Common myeloid progenitor, CD34-positive (primary cell): ENCODE results near the gene MYOZ3.

ENCODE experiments used
- CTCF ChIA-PET: fragments of 350-600 bp; sonication (Branson Sonifier 250); formaldehyde crosslinking; loops from one replicate; lab custom pipeline; 2021; ENCODE audit warnings: antibody characterized with exemption; lab: Charles Lee
- POLR2A ChIA-PET: fragments of 350-600 bp; sonication (Branson Sonifier 250); formaldehyde crosslinking; loops from one replicate; lab custom pipeline; 2021; ENCODE audit warnings: antibody characterized with exemption; lab: Charles Lee
- DNase-seq, 3 donors: peaks; one replicate each; pipeline versions ENCODE4 v3.0.0 to v3.0.0-alpha.2; 2013
- H3K27ac ChIP-seq, 2 experiments: 1 replicate in 1 of 2; 2 replicates in 1 of 2; pipeline ENCODE4 v1.7.0; 2013; ENCODE audit warnings: inconsistent platforms in 2 of 2, low read length in 2 of 2, mild to moderate bottlenecking in 2 of 2, low read depth in 1 of 2, moderate library complexity in 1 of 2; ENCODE audit not compliant: severe bottlenecking in 2 of 2, insufficient read depth in 1 of 2, poor library complexity in 1 of 2
- H3K27me3 ChIP-seq, 5 experiments: replicated peaks in 2 of 5; 1 replicate in 3 of 5; 2 replicates in 2 of 5; pipeline versions ENCODE4 v1.6.1 to v1.7.0; 2013; ENCODE audit warnings: low read length in 4 of 5, mild to moderate bottlenecking in 2 of 5, moderate library complexity in 2 of 5, inconsistent platforms in 1 of 5; ENCODE audit not compliant: insufficient read depth in 5 of 5, control insufficient read depth in 4 of 5
- H3K36me3 ChIP-seq, 4 experiments: 1 replicate in 2 of 4; 2 replicates in 2 of 4; pipeline versions ENCODE4 v1.6.1 to v1.7.0; 2013; ENCODE audit warnings: low read length in 3 of 4, control low read depth in 1 of 4, mild to moderate bottlenecking in 1 of 4; ENCODE audit not compliant: control insufficient read depth in 4 of 4, insufficient read depth in 4 of 4
- H3K4me1 ChIP-seq, 4 experiments: 1 replicate in 3 of 4; 2 replicates in 1 of 4; pipeline versions ENCODE4 v1.6.1 to v1.7.1; 2013; ENCODE audit warnings: low read length in 3 of 4, mild to moderate bottlenecking in 3 of 4, control low read depth in 1 of 4, inconsistent platforms in 1 of 4, moderate library complexity in 1 of 4; ENCODE audit not compliant: control insufficient read depth in 4 of 4, insufficient read depth in 4 of 4; ENCODE audit errors: control extremely low read depth in 1 of 4
- H3K4me3 ChIP-seq, 7 experiments: 1 replicate in 4 of 7; 2 replicates in 3 of 7; pipeline versions ENCODE4 v1.5.1 to v1.7.0; 2013; ENCODE audit warnings: mild to moderate bottlenecking in 7 of 7, low read length in 6 of 7, moderate library complexity in 6 of 7, inconsistent platforms in 2 of 7, low read depth in 2 of 7, control low read depth in 1 of 7; ENCODE audit not compliant: insufficient read depth in 4 of 7, control insufficient read depth in 1 of 7; ENCODE audit errors: extremely low read depth in 1 of 7
- H3K9me3 ChIP-seq, 5 experiments: 1 replicate in 4 of 5; 2 replicates in 1 of 5; pipeline versions ENCODE4 v1.6.1 to v1.7.1; 2013; ENCODE audit warnings: low read length in 4 of 5, mild to moderate bottlenecking in 2 of 5, inconsistent platforms in 1 of 5, low read depth in 1 of 5, moderate library complexity in 1 of 5; ENCODE audit not compliant: control insufficient read depth in 4 of 5, insufficient read depth in 2 of 5; ENCODE audit errors: control extremely low read depth in 1 of 5
- WGBS: methylation state at CpG from one replicate; pipeline ENCODE4 v1.1.5; 2013; ENCODE audit not compliant: insufficient coverage; 5-methylcytosine and 5-hydroxymethylcytosine counted together

Gene MYOZ3

DNA sequence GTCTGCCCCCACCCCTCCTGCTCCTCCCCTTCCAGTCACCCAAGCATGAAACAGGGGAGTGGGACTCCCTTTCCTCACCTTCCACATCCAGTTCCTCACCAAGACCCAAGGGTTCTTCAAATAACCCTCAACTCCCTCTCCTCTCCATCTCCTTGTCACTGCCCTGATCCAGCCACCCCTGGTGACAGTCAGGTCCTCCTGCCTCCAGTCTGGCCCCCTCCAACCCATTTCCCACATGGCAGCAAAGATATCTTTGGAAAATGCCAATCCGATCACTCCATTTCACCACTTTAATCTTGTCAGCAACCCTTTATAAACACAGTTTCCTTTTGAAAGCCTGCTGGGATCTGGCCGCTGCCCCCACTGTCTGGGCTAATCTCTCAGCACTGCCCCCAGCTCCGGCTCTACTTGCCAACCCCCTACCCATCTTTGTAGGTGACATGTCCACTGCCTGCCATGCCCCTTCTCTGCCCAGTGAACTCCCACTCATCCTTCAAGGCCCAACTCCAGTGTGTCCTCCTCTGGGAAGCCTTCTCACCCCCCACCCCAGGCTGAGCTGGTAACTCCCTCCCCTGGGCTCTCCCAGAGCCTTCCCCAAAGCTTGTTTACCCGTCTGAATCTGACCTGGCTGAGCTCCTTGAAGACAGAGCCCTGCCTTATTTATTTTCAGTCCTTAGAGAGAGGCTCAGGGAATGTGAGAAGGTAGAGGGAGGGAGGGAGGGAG lies 781 bp upstream of the MYOZ3 start:
- WGBS: 100% methylated on average over 2 of the region's 4 CpGs
- Histone ChIP-seq H3K36me3 (peaks cover 0 to 3% (median 0%) of the 10 kb centered on the region in 4 experiments), H3K27ac (no peak overlapping the region), H3K9me3 (no peaks in the 10 kb centered on the region), H3K4me3 (no peak overlapping the region), H3K27me3 (peaks cover 0 to 4% (median 0%) of the 10 kb centered on the region in 5 experiments), H3K4me1 (peaks cover 0 to 15% (median 12%) of the 10 kb centered on the region in 4 experiments)
- CTCF ChIA-PET: interaction anchor here (1.1 to 2.5 kb wide), 7 partner anchors 10 to 188 kb away, joined by 3 to 7 read pairs (median 4); no protein-coding TSS in a partner anchor
- POLR2A ChIA-PET: no interaction called here
- DNase-seq: no peak

DNA sequence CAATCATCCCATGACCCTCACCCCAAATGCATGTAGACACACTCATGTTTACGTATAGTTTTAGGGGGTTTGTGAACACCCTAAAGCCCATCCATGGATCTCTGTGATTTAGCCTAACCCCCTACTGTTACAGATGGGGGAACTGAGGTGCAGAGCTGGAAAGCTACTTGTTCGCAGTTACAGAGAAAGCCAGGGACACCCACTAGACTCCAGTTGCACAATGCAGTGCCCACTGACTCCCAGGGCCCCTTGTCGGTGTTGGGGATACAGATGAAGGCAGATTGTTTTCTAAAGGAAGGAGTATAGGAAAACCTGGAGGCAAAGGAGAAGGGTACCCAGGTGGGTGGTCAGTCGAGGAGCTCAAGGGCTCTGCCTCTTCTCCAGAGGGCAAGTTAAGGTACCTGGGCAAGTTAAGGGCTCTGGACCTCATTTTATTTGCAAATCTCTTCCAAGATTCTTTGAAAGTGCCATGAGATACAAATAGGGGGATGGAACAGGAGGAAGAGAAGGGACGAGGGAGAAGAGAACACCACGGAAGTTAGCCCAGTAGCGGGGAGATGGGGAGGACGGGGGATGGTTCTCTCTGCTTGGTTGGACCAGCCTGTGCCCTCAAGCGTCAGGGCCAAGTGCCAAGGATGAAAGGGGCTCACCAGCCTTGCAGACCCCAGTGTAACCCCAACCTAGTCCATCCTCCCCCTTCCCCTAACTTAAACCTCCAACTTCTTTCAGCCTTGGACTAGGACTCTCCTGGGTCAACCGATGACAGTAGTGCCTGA lies 958 bp downstream of the MYOZ3 start:
- DNase-seq: no peak
- Histone ChIP-seq H3K36me3 (peaks cover 0 to 3% (median 0%) of the 10 kb centered on the region in 4 experiments), H3K27me3 (peaks cover 0 to 4% (median 0%) of the 10 kb centered on the region in 5 experiments), H3K4me1 (peaks cover 0 to 4% (median 2%) of the 10 kb centered on the region in 4 experiments), H3K9me3 (no peaks in the 10 kb centered on the region), H3K27ac (no peak overlapping the region), H3K4me3 (no peak overlapping the region)
- CTCF ChIA-PET: interaction anchor here (1.4 to 2.5 kb wide), 5 partner anchors 9 to 186 kb away, joined by 3 to 7 read pairs (median 4); partner anchors contain the start of gene RBM22
- POLR2A ChIA-PET: no interaction called here
- WGBS: 90% methylated on average over 6 of the region's 10 CpGs

DNA sequence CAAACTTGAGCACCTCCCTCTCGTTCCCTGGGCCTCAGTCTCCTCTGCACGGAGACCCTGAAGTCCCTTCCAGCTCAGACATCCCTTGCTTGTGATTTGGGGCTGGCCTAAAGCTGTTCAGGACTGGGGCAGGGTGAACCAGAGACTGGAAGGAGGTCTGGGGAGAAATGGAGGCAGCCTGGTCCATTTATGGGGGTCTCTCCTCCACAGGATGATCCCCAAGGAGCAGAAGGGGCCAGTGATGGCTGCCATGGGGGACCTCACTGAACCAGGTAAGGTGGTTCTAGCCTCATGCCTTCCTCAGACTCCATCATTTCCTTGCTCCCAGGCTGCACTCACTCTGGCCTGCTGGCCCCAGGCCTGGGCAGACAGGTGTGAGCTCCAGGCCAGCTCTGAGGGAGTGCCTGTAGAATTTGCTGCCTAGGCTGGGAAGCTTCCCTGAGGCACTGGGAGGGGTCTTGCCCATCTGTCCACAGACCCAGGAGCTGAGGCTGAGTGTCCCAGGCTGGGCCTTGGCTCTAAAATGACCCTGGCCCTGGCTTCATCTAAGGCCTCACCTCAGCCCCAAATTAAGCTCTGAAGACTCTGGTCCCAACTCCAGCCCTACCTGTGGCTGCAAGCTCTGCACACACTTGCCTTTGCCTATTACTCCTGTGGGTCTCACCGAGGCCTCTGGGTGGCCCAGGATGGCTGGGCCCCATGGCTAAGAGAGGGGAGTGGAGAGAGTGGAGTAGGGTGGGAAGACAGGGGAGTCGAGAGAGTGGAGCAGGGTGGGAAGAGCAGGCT lies 1.9 kb downstream of the MYOZ3 start:
- no peaks in the 10 kb centered on the region for H3K4me1 ChIP-seq
- H3K36me3 ChIP-seq: peaks cover 0 to 3% (median 0%) of the 10 kb centered on the region in 4 experiments
- H3K27me3 ChIP-seq: peaks cover 0 to 4% (median 0%) of the 10 kb centered on the region in 5 experiments
- ChIA-PET POLR2A (no interaction called here), CTCF (interaction anchor here (1.2 to 2.5 kb wide), 4 partner anchors 8 to 102 kb away, joined by 3 to 7 read pairs (median 4); partner anchors contain the start of gene RBM22)
- DNase-seq: no peak
- no peaks in the 10 kb centered on the region for H3K9me3 ChIP-seq
- no peak overlapping the region for H3K4me3 ChIP-seq
- no peak overlapping the region for H3K27ac ChIP-seq
- 95% methylated on average over 3 of the region's 4 CpGs for WGBS

DNA sequence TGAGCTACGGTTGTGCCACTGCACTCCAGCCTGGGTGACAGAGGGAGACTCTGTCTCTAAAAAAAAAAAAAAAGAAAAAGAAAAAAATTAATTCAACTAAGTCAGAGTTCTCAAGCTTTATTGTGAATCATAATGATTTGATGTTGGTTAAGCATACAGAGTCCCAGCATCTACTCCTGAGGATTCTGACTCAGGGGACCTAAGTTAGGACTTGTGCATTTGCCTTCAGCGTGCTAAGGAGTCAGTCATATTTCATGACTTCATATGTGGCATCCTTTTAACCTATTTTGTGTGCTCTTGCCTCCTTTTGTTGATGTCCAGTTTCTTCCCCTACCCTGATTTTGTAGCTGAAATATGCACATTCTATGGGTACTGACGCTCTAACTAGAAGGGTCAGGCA lies 2.9 kb downstream of the MYOZ3 start:
- Histone ChIP-seq H3K4me1 (no peaks in the 10 kb centered on the region), H3K27ac (no peak overlapping the region), H3K36me3 (peaks cover 0 to 3% (median 0%) of the 10 kb centered on the region in 4 experiments), H3K9me3 (no peaks in the 10 kb centered on the region), H3K27me3 (peaks cover 0 to 4% (median 0%) of the 10 kb centered on the region in 5 experiments), H3K4me3 (no peak overlapping the region)
- ChIA-PET CTCF (interaction anchor here (1.2 kb wide), 1 partner anchor 9 kb away, joined by 3 read pairs; no protein-coding TSS in a partner anchor), POLR2A (no interaction called here)
- DNase-seq: no peak
- 91% methylated on average over 1 of the region's 3 CpGs for WGBS

DNA sequence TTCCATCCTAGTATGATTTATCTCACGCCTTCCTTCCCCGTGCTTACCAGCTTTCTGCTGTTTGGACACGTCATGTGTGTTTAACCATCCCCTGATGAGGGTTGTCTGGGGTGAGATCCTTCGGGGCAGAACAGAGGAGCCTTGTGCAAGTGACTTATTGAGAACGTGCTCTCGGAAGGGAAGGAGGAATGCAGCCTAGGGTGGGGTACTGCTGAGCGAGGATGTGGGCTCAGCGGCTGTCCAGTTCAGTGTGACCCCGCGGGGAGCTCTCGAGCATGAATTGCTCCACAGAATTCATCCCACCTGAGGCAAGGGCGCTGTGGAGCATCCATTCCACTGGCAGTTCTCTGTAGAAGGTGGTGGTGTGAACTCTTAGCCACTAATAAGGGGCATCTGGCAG lies 4.0 kb downstream of the MYOZ3 start:
- Histone ChIP-seq H3K9me3 (no peaks in the 10 kb centered on the region), H3K36me3 (peaks cover 0 to 3% (median 0%) of the 10 kb centered on the region in 4 experiments), H3K27me3 (peaks cover 0 to 4% (median 0%) of the 10 kb centered on the region in 5 experiments), H3K27ac (no peak overlapping the region), H3K4me3 (no peak overlapping the region), H3K4me1 (no peaks in the 10 kb centered on the region)
- ChIA-PET POLR2A (no interaction called here), CTCF (no interaction called here)
- 95% methylated on average over 11 of the region's 12 CpGs for WGBS
- DNase-seq: no peak

DNA sequence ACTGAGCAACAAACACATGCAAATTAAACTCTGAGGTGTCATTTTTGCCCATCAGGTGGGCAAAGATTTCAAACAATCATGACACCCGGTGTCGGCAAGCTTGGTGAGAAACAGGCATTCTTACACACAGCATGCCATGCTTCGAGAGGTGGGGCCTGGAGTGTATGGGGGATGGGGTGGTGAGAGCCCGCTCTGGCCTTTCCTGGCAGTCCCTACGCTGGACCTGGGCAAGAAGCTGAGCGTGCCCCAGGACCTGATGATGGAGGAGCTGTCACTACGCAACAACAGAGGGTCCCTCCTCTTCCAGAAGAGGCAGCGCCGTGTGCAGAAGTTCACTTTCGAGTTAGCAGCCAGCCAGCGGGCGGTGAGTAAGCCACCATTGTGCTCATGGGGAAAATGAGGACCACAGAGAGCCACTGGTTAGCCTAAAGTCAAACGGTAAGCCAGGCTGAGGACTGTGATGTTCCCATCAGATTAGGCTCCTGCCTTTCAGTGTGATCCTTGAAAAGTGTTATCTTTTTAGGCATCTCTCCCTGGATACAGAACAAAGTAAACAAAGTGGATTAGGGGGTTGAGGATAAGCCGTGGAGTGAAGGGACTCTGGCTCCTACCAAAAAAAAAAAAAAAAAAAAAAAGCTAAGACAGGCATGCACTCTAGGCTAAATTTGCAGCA lies 9.4 kb downstream of the MYOZ3 start:
- DNase-seq: no peak
- WGBS: 98% methylated on average over 10 of the region's 14 CpGs
- H3K4me1 ChIP-seq: peaks cover 0 to 33% (median 26%) of the 10 kb centered on the region in 4 experiments
- no peak overlapping the region for H3K27ac ChIP-seq
- no peaks in the 10 kb centered on the region for H3K27me3 ChIP-seq
- no peaks in the 10 kb centered on the region for H3K9me3 ChIP-seq
- ChIA-PET POLR2A (interaction anchor here (0.9 to 1.0 kb wide), 2 partner anchors 30 to 109 kb away, joined by 3 read pairs; partner anchors contain the start of gene RBM22), CTCF (interaction anchor here (1.3 to 2.0 kb wide), 3 partner anchors 13 to 108 kb away, joined by 3 to 8 read pairs (median 5); partner anchors contain the start of gene SMIM3)
- peaks cover 0 to under 1% (median 0%) of the 10 kb centered on the region in 4 experiments for H3K36me3 ChIP-seq
- H3K4me3 ChIP-seq: no peak overlapping the region
